ENCODE results near the gene CADM1. TPM values are rescaled to one million over a fixed set of nuclear protein-coding genes. Genes with fewer than 3 reads are reported as not detected.

The CADM1 gene
- total and polyA plus RNA-seq, 8 donors, result 6.3 to 38.8 (median 24.5) TPM

DNA sequence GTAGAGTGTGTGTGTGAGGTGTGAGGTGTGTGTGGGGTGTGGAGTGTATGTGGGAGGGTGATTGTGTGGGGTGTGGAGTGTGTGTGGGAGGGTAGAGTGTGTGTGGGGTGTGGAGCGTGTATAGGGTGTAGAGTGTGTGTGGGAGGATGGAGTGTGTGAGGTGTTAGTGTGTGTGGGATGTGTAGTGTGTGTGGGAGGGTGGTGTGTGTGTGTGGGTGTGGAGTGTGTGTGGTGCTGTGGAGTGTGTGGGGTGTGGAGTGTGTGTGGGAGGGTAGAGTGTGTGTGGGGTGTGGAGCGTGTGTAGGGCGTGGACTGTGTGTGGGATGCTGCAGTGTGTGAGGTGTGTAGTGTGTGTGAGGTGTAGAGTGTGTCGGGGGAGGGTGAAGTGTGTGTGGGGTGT lies 356.1 kb downstream of the CADM1 start:
- TF ChIP-seq, protein P1, sequence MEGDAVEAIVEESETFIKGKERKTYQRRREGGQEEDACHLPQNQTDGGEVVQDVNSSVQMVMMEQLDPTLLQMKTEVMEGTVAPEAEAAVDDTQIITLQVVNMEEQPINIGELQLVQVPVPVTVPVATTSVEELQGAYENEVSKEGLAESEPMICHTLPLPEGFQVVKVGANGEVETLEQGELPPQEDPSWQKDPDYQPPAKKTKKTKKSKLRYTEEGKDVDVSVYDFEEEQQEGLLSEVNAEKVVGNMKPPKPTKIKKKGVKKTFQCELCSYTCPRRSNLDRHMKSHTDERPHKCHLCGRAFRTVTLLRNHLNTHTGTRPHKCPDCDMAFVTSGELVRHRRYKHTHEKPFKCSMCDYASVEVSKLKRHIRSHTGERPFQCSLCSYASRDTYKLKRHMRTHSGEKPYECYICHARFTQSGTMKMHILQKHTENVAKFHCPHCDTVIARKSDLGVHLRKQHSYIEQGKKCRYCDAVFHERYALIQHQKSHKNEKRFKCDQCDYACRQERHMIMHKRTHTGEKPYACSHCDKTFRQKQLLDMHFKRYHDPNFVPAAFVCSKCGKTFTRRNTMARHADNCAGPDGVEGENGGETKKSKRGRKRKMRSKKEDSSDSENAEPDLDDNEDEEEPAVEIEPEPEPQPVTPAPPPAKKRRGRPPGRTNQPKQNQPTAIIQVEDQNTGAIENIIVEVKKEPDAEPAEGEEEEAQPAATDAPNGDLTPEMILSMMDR (IDR thresholded peaks at IDR 0.05), result no peak
- Histone ChIP-seq H3K27ac (no peak overlapping the region), H3K36me3 (no peaks in the 10 kb centered on the region), H3K27me3 (no peaks in the 10 kb centered on the region), H3K4me3 (no peak overlapping the region), H3K9me3 (no peaks in the 10 kb centered on the region), H3K4me1 (no peaks in the 10 kb centered on the region)
- intact Hi-C loops (cut with DNase I), result no loop called here
- DNase-seq (no peak), ATAC-seq (no peak), FAIRE-seq (no peak)
- 85 to 95% methylated on average over 4 of the region's 4 CpGs for WGBS, 2 donors

DNA sequence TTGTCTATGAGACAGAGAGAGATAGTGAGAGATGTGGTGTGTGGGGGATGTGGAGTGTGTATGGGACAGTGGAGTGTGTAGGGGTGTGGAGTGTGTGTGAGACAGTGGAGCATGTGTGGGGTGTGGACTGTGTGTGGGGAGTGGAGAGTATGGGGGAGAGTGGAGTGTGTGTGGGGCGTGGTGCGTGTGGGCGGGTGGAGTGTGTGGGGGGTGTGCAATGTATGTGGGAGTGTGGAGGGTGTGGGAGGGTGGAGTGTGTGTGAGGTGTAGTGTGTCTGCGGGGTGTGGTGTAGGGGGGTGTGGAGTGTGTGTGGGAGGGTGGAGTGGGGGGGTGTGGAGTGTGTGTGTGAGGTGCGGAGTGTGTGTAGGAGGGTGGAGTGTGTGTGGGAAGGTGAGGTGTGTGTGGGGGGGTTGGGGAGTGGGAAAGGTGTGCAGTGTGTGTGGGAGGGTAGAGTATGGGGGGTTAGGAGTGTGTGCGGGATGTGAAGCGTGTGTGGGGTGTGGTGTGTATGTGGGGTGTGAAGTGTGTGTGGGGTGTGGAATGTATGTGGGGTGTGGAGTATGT lies 356.9 kb downstream of the CADM1 start:
- ATAC-seq, result no peak
- Histone ChIP-seq H3K27ac (no peak overlapping the region), H3K36me3 (no peaks in the 10 kb centered on the region), H3K27me3 (no peaks in the 10 kb centered on the region), H3K4me3 (no peak overlapping the region), H3K9me3 (no peaks in the 10 kb centered on the region), H3K4me1 (no peaks in the 10 kb centered on the region)
- WGBS, 2 donors, result 85 to 94% methylated on average over 7 of the region's 7 CpGs
- TF ChIP-seq, protein P1 (IDR thresholded peaks at IDR 0.05), result no peak
- no peak for FAIRE-seq
- intact Hi-C loops (cut with DNase I), result no loop called here
- DNase-seq, result no peak

DNA sequence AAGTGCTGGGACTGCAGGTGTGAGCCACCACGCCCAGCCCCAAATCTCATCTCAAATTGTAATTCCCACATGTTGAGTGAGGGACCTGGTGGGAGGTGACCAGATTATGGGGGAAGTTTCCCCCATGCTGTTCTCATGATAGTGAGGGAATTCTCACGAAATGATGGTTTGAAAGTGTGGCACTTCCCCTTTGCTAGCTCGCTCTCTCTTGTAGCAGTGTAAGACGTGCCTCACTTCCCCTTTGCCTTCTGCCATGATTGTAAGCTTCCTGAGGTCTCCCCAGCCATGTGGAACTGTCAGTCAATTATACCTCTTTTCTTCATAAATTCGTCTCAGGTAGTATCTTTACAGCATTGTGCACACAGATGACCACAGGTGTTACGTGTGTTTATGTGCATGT lies 357.8 kb downstream of the CADM1 start:
- 58 to 65% methylated on average over 6 of the region's 6 CpGs for WGBS, 2 donors
- Histone ChIP-seq H3K4me1 (no peaks in the 10 kb centered on the region), H3K4me3 (no peak overlapping the region), H3K27ac (no peak overlapping the region), H3K9me3 (no peaks in the 10 kb centered on the region), H3K36me3 (no peaks in the 10 kb centered on the region), H3K27me3 (no peaks in the 10 kb centered on the region)
- intact Hi-C loops (cut with DNase I), result no loop called here
- DNase-seq (no peak), ATAC-seq (no peak), FAIRE-seq (no peak)
- TF ChIP-seq, protein P1 (IDR thresholded peaks at IDR 0.05), result no peak

DNA sequence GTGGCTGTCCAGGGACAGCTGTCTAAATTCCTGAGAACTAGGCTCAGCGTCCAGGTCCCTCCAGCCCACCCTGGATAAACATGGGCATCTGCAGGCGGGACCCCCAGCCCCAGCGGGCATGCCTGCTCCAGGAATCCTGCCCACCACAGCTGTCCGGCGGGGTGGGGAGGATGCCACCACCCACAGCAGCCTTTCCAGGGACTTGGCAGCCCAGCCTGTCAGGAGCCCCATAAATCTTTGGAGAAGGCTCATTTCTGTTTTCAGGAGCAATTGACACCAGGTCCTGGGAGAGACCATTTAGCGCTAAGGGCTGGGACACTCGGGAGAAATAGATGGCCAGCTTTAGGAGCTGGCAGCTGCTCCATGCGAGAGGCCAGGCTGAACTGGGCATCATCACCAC lies 358.9 kb downstream of the CADM1 start:
- intact Hi-C loops (cut with DNase I), result no loop called here
- FAIRE-seq (no peak), DNase-seq (no peak), ATAC-seq (no peak)
- no peaks in the 10 kb centered on the region for H3K4me1 ChIP-seq
- no peak overlapping the region for H3K4me3 ChIP-seq
- WGBS, 2 donors, result 58 to 72% methylated on average over 8 of the region's 8 CpGs
- H3K9me3 ChIP-seq, result no peaks in the 10 kb centered on the region
- no peak overlapping the region for H3K27ac ChIP-seq
- no peaks in the 10 kb centered on the region for H3K36me3 ChIP-seq
- TF ChIP-seq, protein P1 (IDR thresholded peaks at IDR 0.05), result no peak
- H3K27me3 ChIP-seq, result no peaks in the 10 kb centered on the region

DNA sequence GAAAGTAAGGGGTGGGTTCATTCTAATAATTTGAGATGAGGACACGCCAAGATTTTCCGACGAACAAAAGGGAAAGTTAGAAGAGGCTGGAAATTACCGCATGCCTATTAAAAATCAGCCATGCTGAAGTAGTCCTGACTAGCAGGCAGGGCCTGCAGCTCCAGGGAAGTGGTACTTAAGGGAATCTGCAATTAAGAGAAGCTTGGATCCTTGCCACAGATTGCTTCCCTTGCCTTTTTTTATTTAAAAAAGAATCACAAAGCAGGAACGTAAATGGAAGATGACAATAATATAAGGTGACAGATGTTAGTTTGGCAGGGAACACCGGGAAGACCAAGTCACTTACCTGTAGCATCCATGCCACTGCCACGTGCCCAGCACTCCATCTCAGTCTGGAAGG lies 359.3 kb downstream of the CADM1 start:
- Histone ChIP-seq H3K9me3 (no peaks in the 10 kb centered on the region), H3K27me3 (no peaks in the 10 kb centered on the region), H3K4me1 (no peaks in the 10 kb centered on the region), H3K27ac (no peak overlapping the region), H3K4me3 (no peak overlapping the region), H3K36me3 (no peaks in the 10 kb centered on the region)
- WGBS, 2 donors, result 59 to 60% methylated on average over 7 of the region's 7 CpGs
- intact Hi-C loops (cut with DNase I), result no loop called here
- FAIRE-seq (no peak), ATAC-seq (no peak), DNase-seq (no peak)
- TF ChIP-seq, protein P1 (IDR thresholded peaks at IDR 0.05), result no peak
